NCI-H1105 treated with DMSO at 0.1 percent for 48 hours (cell line): ENCODE results near the gene TRPV5.

Experiments
- DNase-seq: peaks from one replicate; lab custom pipeline; 2025; lab: John Stamatoyannopoulos, UW

The TRPV5 gene

DNA sequence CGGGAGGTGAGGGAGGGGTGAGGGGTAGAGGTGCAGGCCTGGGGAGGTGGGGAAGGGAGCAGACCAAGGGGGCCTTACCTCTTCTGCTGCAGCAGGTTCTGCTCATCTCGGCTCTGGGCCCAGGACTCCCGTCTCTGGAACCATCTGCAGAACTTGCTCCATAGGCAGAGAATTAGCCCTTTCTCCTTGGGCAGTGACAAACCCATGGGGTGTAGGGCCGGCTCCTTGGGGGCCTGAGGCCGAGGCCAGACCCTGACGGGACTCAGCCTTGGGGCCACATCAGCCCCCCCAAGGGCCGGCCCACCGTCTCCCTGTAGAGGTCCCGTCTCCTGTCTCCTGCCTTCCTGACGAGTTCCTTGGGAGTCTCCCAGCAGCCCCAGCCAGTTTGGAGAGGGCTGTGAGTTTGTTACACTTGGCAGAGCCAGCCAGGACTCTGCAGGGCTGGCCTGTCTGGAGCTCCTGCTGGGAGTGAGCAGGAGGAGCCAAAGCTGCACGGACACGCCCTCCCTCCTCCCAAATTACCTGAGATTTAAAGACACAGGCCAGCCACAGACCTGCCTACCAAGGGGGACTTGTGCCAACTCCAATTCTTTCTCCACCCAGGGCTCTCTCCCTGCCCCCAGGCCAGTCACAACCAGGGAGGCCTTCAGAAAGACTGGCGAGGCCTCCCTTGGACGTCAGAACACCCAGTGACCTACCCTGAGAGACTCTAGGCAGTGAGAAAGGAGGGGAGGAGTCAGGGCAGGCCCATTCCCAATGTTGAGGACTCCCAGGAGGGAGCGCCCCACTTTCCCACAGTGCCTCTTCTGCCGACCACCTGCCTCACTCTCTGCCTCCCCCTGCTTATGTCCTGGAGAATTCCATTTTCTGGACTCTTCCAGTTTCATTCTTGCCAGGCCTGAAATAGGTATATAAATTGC lies 48.0 kb downstream of the TRPV5 start, which contains the start of gene TRPV6:
Gene TRPV6 (minus strand): TSS at position 435 of the 920 bp plus-strand sequence.
- DNase-seq, result no peak

- no peak for DNase-seq
Measured at GRCh38 chr7:142884286-142884640, 49.3 kb downstream of the TRPV5 start.

- no peak for DNase-seq
Measured at GRCh38 chr7:142883571-142884285, 49.8 kb downstream of the TRPV5 start.

DNA sequence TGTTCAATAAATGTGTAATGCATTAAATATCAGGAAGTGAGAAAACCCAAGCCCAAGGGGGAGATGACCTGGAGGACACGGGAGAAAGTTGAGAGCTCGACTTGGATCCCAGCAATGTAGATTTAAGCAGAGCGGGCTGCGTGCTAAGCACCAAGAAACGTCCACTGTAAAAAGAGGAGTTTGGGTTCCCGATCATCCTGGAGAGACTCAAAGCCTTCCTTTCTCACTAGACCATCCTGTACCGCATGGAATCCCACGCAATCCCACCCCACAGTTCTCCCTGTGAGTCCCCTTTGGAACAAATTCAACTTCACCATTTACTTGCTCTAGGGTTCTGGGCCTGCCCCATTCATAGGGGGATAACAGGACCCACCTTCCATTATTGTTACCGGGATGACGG lies 50.4 kb downstream of the TRPV5 start:
- no peak for DNase-seq

GRCh38 chr7:142882338-142882678 lies 51.2 kb downstream of the TRPV5 start:
- no peak for DNase-seq

DNA sequence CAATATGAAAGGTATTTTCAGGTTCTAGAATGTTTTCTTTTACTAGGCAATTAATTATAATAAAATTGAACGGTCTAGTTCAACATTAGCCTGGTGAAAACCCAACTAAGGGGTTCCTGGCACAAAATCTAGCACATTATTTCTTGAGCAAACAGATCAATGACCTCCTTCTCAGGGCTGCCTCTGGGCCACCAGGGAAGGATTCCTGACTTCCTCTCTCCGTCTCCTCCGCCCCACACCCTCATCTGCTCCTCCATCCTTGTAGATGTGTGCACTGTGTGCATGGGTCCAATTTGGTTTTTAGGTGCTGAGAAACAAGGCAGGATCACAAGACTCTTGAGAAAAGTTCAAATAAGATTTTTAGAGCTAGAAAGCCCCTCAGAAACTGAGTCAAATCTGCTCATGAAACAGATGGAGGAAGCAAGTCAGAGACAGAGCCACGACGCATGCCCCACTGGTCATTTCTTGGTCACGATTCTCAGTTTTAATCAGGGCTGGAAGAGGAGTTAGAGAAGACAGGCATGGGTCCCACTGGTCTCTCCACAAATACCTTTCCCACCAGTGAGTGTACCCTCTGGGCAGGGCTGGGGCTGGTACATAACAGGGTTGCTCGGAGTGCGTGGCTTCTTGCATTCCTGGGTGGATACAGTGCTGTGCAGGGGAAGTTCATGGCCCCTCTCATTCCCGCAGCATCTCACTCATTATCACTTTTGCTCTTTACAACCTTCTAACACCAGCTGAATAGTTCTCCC lies 51.8 kb downstream of the TRPV5 start:
- DNase-seq, result no peak

- DNase-seq, result peak; percentile 20
Measured at GRCh38 chr7:142880876-142881505, 52.6 kb downstream of the TRPV5 start.

- DNase-seq, result no peak
Measured at GRCh38 chr7:142879060-142879459, 54.5 kb downstream of the TRPV5 start.

- no peak for DNase-seq
Measured at GRCh38 chr7:142878315-142878714, 55.2 kb downstream of the TRPV5 start.

DNA sequence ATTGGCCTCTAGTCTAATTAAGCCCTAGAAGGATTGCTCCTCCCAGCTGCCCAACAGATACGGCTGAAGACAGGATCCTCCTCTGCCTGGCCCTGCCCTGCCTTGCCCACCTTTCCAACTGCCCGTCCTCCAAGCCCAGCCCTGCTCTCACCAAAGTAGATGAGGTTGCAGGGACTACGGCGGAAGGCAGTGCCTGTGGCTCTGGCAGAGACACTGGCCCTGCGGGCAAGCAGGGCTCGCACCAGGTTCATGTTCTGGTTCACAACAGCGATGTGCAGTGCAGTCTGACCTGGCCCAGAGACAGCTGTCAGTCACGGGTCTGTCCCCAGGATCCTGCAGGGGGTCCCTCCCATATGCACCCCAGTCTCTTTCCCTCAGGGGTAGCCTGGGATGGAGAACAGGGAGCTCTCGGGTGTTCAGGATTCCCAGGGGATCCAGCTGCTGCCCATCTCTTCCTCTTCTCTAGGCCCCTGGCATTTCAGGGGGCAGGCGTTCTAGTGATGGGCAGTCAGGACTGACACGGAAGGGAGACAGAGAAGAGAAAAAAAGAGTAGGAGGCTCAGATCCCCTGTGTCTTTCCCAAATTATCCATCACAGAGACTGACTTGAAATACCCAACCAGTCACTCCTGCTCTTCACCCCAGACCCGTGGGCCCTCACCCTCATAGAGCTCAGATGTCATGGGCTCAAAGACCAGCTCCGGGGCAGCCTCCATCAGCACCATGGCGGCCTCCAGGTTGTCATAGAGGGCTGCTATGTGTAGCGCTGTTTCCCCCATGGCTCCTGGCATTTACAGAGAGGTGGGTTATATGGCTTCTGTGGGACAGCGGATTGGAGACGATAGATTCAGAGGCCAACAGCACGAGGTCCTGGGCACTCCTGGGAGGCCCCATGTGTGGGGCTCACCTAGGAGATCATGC lies 56.3 kb downstream of the TRPV5 start:
- no peak for DNase-seq

- DNase-seq, result no peak
Measured at GRCh38 chr7:142876236-142876960, 57.1 kb downstream of the TRPV5 start.

- DNase-seq, result no peak
Measured at GRCh38 chr7:142875456-142875855, 58.1 kb downstream of the TRPV5 start.

GRCh38 chr7:142874837-142875236 lies 58.7 kb downstream of the TRPV5 start:
- no peak for DNase-seq

GRCh38 chr7:142874409-142874808 lies 59.1 kb downstream of the TRPV5 start:
- no peak for DNase-seq

DNA sequence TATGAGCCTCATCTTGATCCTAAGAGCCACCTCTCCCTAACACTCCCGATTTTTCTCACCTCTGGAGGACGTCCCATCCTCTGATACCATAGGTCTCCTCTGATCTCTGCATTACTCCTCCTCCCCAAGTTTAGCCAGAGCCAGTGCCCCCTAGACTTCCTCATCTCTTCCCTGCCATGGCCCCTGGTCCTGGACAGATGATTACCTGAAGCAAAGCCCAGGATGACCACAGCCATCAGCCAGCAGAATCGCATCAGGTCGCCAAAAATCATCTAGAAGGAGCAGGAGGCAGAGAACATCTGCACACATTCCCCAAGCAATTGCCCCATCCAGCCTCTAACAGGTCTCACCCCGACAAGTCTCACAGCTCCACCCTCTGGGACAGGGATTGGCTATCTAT lies 59.7 kb downstream of the TRPV5 start:
- no peak for DNase-seq

DNA sequence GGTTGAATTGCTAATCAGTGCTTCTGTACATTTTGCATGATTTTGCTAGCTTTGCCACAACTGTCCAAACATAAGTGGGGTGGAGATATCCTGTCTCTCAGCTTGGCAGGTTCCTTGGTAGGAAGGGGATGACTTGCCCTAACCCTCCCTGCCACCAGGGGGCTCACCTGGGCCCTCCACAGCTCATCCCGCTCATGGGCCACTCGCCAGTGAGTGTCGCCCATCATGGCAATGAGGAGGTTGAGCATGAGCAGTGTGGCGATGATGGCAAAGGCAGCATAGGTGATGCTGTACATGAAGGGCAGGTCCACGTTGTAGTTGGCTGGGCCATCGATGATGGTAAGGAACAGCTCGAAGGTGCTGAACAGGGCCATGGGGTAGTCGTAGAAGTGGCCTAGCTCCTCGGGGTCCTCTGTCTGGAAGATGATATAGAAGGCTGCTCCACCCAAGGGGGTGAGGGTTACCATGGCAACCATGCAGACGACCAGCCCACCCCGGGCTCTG lies 60.2 kb downstream of the TRPV5 start:
- DNase-seq, result no peak

DNA sequence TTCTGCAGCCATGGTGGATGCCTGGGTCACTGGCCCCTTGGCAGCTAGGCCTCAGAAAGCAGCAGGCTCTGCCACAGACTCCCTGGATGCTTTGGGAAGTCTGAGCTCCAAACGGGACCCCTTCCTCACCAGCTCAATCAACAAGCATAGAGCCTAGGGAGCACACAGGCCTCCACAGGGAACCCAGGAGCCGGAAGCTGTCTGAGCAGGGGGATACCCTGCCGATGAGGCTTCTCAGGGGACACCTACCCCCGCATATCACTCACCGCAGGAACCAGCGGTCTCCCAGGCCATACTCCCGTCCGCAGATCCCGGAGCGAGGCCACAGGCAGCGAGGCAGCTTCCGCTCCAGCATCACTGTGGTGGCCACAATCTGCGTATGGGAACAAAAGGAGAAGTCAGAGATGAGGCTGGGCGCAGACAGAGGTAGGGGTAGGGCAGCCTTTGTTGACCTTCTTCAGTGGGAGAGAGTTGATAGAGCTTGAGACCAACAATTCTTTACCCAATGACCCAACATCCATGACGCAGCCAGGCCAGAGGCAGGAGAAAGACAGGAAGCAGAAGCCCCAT lies 61.4 kb downstream of the TRPV5 start:
- no peak for DNase-seq

- no peak for DNase-seq
Measured at GRCh38 chr7:142871260-142872105, 62.1 kb downstream of the TRPV5 start.
